ENCODE measurements around the gene PSTK.

PSTK gene

DNA sequence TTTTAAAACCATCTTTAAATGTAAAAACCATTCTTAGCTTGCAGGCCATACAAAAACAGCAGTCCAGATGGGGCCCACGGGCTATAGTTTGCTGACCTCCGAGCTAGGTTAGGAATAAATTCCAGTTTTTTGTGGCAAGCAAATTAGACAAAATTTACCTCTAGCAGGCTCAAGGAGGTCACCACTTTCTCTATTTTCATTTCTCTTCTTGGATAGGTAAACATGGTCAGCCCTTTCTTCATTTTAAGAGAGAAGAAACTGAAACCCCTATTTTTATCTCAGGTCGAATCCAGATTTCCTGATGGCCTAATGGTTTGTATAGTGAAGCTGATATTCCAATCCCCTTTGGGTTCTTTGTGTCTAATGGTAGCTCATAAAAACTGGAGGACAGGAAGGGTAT lies 17.7 kb downstream of the PSTK start:
- no peak overlapping the region for H3K4me3 ChIP-seq (ENCODE audit: low read depth, low read length)
- H2AFZ ChIP-seq = no peak overlapping the region
- no peaks in the 10 kb centered on the region for H3K9me3 ChIP-seq (ENCODE audit: control insufficient read depth, low read length)
- H3K79me2 ChIP-seq = peaks cover 16% of the 10 kb centered on the region
- H3K4me2 ChIP-seq (ENCODE audit: low read length) = no peak overlapping the region
- H3K9ac ChIP-seq = no peak overlapping the region
- no peak overlapping the region for H3K27ac ChIP-seq
- TF ChIP-seq, protein P1, sequence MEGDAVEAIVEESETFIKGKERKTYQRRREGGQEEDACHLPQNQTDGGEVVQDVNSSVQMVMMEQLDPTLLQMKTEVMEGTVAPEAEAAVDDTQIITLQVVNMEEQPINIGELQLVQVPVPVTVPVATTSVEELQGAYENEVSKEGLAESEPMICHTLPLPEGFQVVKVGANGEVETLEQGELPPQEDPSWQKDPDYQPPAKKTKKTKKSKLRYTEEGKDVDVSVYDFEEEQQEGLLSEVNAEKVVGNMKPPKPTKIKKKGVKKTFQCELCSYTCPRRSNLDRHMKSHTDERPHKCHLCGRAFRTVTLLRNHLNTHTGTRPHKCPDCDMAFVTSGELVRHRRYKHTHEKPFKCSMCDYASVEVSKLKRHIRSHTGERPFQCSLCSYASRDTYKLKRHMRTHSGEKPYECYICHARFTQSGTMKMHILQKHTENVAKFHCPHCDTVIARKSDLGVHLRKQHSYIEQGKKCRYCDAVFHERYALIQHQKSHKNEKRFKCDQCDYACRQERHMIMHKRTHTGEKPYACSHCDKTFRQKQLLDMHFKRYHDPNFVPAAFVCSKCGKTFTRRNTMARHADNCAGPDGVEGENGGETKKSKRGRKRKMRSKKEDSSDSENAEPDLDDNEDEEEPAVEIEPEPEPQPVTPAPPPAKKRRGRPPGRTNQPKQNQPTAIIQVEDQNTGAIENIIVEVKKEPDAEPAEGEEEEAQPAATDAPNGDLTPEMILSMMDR (IDR thresholded peaks at IDR 0.05) = no peak
- peaks cover 4% of the 10 kb centered on the region for H3K4me1 ChIP-seq
- no peaks in the 10 kb centered on the region for H3K36me3 ChIP-seq (ENCODE audit: control insufficient read depth, insufficient read depth, low read length)
- no peaks in the 10 kb centered on the region for H3K27me3 ChIP-seq (ENCODE audit: control insufficient read depth, insufficient read depth, low read length)

GRCh38 chr10:122998360-122998917 lies 18.2 kb downstream of the PSTK start:
- Histone ChIP-seq H2AFZ (no peak overlapping the region), H3K9me3 (ENCODE audit: control insufficient read depth, low read length) (no peaks in the 10 kb centered on the region), H3K27me3 (ENCODE audit: control insufficient read depth, insufficient read depth, low read length) (no peaks in the 10 kb centered on the region), H3K79me2 (peaks cover 18% of the 10 kb centered on the region), H3K4me1 (peaks cover 4% of the 10 kb centered on the region), H3K27ac (no peak overlapping the region), H3K4me2 (ENCODE audit: low read length) (no peak overlapping the region), H3K36me3 (ENCODE audit: control insufficient read depth, insufficient read depth, low read length) (no peaks in the 10 kb centered on the region), H3K4me3 (ENCODE audit: low read depth, low read length) (no peak overlapping the region), H3K9ac (no peak overlapping the region)
- TF ChIP-seq, protein P1 (IDR thresholded peaks at IDR 0.05) = no peak

DNA sequence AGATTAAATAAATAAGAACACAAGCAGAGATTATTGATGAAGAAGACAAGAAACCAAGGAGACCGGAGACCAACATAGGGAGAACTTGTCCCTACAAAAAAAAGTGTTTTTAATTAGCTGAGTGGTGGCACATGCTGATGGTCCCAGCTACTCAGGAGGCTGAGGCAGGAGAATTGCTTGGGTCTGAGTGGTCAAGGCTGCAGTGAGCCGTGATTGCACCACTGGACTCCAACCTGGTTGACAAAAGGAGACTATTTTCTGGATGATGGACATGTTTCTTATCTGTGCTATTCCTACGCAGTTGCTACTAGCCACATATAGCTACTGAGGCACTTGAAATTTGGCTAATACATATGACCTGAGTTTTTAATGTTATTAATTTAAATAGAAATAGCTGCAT lies 18.7 kb downstream of the PSTK start:
- H2AFZ ChIP-seq = no peak overlapping the region
- peaks cover 4% of the 10 kb centered on the region for H3K4me1 ChIP-seq
- H3K27ac ChIP-seq = no peak overlapping the region
- TF ChIP-seq, protein P1 (IDR thresholded peaks at IDR 0.05) = no peak
- no peaks in the 10 kb centered on the region for H3K36me3 ChIP-seq (ENCODE audit: control insufficient read depth, insufficient read depth, low read length)
- H3K27me3 ChIP-seq (ENCODE audit: control insufficient read depth, insufficient read depth, low read length) = no peaks in the 10 kb centered on the region
- no peak overlapping the region for H3K4me2 ChIP-seq (ENCODE audit: low read length)
- no peak overlapping the region for H3K4me3 ChIP-seq (ENCODE audit: low read depth, low read length)
- H3K9me3 ChIP-seq (ENCODE audit: control insufficient read depth, low read length) = no peaks in the 10 kb centered on the region
- H3K9ac ChIP-seq = no peak overlapping the region
- H3K79me2 ChIP-seq = peaks cover 18% of the 10 kb centered on the region

- Histone ChIP-seq H3K9ac (no peak overlapping the region), H3K4me1 (peaks cover 4% of the 10 kb centered on the region), H3K79me2 (peaks cover 18% of the 10 kb centered on the region), H3K27ac (no peak overlapping the region), H3K4me3 (ENCODE audit: low read depth, low read length) (no peak overlapping the region), H3K9me3 (ENCODE audit: control insufficient read depth, low read length) (no peaks in the 10 kb centered on the region), H3K27me3 (ENCODE audit: control insufficient read depth, insufficient read depth, low read length) (no peaks in the 10 kb centered on the region), H3K36me3 (ENCODE audit: control insufficient read depth, insufficient read depth, low read length) (no peaks in the 10 kb centered on the region), H3K4me2 (ENCODE audit: low read length) (no peak overlapping the region), H2AFZ (no peak overlapping the region)
- TF ChIP-seq, protein P1 (IDR thresholded peaks at IDR 0.05) = no peak
Measured at GRCh38 chr10:122999347-122999746, 19.1 kb downstream of the PSTK start.

DNA sequence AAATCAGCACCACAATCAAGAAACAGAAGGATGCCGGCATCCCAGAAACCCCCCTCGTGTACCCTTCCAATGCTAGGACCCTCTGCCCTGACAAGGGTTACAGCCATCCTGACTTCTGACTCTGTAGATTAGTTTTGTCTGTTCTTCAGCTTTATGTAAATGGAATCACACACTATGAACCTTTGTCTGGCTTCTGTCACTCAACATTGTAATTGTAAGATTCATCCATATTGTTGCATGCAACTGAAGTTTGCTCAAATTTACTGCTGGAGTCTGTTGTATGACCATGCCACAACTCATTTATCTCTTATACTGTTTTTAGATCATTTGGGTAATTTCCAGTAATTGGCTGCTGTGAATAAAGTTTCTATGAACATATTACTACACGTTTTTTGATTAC lies 20.0 kb downstream of the PSTK start:
- peaks cover 4% of the 10 kb centered on the region for H3K4me1 ChIP-seq
- H2AFZ ChIP-seq = no peak overlapping the region
- TF ChIP-seq, protein P1 (IDR thresholded peaks at IDR 0.05) = no peak
- peaks cover 18% of the 10 kb centered on the region for H3K79me2 ChIP-seq
- H3K9ac ChIP-seq = no peak overlapping the region
- no peaks in the 10 kb centered on the region for H3K27me3 ChIP-seq (ENCODE audit: control insufficient read depth, insufficient read depth, low read length)
- H3K27ac ChIP-seq = no peak overlapping the region
- no peaks in the 10 kb centered on the region for H3K36me3 ChIP-seq (ENCODE audit: control insufficient read depth, insufficient read depth, low read length)
- no peak overlapping the region for H3K4me3 ChIP-seq (ENCODE audit: low read depth, low read length)
- no peaks in the 10 kb centered on the region for H3K9me3 ChIP-seq (ENCODE audit: control insufficient read depth, low read length)
- no peak overlapping the region for H3K4me2 ChIP-seq (ENCODE audit: low read length)

All from parathyroid adenoma (tissue), 2 donors.